Stimulated activated CD8-positive, alpha-beta memory T cell treated with anti-CD3 and anti-CD28 coated beads, Interleukin-15, amount 100 ng/mL, for 4 hours (primary cell): ENCODE measurements around the gene PARD3B.

Source experiments
- DNase-seq, 2 donors: peaks; one replicate each; pipeline ENCODE4 v3.0.0-alpha.2; 2020; ENCODE audit warnings: low read depth in 2 of 2

The PARD3B gene

DNA sequence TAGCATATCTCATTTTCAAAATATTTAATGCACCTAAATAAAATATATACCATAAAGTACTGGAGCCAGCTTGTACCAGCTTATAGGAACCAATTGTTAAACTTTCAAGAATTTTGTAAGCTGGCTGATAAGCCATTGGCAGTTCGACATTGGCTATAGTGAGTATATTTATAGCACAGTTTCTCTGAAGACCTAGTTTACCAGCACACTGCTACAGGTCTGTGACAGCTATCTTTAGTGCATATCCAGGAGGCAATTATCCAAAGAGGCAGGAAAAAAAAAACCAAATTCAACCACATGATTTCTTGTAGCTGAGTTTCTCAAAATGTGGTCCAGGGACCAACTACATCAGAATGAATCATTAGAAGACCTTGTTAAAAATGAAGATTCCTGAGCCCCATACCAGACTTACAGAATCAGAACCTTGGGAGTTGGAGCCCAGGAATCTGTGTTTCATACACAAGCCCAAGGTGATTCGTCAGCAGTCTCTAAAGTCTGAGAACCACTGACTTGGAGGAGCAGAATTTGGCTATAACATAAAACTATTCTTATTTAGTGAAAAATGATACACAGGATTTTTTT is 858.1 kb downstream of the PARD3B start:
- no peak for DNase-seq

DNA sequence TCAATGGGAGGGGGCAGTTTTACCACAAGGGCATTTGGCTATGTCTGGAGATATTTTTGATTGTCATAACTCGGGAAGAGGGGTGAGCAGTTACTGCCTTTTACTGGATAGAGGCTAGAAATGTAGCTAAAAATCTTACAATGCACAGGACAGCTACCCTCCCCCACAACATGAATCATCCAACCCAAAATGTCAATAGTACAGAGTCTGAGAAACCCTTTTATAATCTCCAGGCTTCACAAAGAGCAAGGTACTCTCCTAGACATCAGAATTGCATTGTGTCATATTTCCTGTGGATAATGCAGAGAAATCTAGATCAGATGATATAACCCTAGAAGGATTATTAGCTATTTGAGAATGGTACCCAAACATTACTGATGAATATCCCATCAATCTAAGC is 859.9 kb downstream of the PARD3B start:
- no peak for DNase-seq

DNA sequence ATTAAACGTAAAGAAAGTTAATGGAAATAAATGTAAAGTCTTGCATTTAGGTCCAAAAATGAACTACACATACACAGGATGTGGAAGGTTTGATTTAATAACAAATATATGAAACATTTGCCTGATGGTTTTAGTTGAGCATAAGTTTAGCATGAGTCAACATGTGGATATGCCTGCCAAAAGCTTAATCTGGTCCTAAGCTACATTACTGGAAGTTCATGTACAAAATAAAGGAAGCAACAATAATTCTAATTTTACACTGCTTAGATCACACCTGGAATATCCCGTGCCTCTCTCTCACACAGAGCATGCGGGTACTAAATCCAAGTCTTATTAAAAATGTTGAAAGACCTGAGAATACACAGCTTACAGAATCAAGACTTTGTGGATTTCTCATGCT is 860.5 kb downstream of the PARD3B start:
- DNase-seq = no peak

DNA sequence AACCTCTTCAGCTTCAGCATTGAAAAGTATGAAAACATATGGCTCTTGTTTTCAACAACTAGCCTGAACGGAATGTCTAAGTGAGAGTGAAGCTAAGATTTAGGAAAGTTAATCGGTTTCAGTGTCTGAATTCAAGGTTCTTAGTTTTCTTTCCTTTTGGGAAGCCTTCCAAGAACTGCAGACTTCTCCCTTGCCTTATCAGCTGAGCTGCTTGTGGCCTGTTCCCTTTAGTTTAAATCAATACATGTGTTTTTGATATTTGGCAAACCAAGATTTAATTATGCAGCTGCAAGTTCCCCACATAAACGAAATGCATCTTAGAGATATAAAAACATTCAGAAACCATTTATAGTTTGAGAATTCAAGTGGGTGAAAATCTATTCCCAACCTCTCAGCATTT is 862.7 kb downstream of the PARD3B start:
- no peak for DNase-seq

DNA sequence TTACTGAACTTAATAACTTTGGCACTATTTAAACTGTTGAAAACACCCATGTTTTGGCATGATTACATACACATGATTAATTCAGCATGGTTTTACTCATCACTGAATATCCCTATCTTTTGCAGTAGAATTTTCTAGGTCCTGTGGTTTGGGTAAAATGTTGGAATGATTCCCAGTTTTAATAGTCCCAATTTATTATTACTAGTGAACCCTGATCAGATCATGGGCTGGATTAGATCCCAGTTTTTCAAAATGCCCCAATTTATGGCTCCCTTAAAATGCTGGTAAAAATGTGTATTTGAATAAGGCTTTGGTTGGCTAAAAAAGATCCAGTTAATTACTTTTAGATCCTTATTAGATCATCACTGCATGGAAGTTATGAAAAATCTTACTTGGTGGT is 863.4 kb downstream of the PARD3B start:
- DNase-seq = no peak

DNA sequence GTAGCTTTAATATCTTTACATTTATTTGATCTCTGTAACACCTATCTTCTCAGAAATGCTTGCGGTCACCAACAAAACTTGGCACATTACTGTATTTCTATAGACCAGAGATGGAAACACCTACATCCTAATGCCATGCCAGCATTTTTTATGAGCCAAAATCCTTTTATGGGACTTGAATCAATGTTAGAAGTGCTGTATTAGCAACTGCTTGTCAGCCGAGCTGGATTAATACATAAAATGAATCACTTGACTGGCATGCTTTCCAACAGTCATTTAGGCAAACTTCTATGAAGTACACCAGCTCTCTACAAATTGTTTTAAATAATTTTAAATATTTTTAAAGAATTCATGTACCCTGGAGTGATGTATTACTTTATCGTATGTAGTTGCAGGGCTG is 864.1 kb downstream of the PARD3B start:
- no peak for DNase-seq

DNA sequence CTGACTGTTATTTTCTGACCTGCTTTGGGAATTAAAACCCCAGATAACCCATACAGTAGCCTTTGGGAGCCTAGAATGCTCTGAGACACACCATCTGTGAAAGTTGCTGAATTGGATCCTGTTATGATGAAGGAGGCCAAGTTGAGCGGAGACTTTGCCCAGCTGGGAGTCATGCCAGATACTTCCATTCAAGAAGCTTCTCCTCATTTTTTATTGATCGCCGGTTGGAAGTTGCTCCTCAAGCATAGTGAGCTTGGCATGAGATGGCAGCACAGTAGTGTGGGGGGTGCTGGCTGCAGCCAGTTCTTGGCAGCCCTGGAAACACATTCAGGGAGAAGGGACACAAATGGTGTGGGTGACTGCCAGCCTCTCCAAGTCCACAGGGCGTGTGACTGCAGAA is 866.3 kb downstream of the PARD3B start:
- no peak for DNase-seq

- DNase-seq = no peak
Measured at GRCh38 chr2:205424326-205424725, 879.1 kb downstream of the PARD3B start.

- DNase-seq = no peak
Measured at GRCh38 chr2:205425102-205425501, 879.8 kb downstream of the PARD3B start.

- no peak for DNase-seq
Measured at GRCh38 chr2:205427112-205427511, 881.8 kb downstream of the PARD3B start.

GRCh38 chr2:205428811-205429210 is 883.5 kb downstream of the PARD3B start:
- DNase-seq = no peak

- DNase-seq = no peak
Measured at GRCh38 chr2:205435970-205436369, 890.7 kb downstream of the PARD3B start.

- no peak for DNase-seq
Measured at GRCh38 chr2:205438241-205438640, 893.0 kb downstream of the PARD3B start.

DNA sequence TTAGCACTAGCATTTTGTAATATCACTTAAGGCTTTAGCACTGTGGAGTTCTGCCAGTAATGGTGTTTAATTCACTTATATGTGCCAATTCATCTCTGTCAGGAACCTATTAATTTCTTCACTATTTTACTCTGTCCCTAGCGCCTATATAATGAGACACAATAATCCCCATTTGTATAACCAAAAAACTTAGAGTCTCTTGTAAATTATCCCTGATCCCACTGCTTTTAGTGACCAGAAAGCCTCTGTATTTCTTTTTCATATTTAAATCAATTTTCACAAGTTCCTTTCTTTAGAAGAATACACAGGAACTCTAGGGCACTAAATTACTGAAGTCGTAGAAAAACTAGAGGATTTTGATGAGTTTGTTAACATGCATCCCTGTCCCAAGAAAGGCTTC is 894.3 kb downstream of the PARD3B start:
- no peak for DNase-seq

- no peak for DNase-seq
Measured at GRCh38 chr2:205441524-205441923, 896.2 kb downstream of the PARD3B start.

- no peak for DNase-seq
Measured at GRCh38 chr2:205448189-205448588, 902.9 kb downstream of the PARD3B start.

DNA sequence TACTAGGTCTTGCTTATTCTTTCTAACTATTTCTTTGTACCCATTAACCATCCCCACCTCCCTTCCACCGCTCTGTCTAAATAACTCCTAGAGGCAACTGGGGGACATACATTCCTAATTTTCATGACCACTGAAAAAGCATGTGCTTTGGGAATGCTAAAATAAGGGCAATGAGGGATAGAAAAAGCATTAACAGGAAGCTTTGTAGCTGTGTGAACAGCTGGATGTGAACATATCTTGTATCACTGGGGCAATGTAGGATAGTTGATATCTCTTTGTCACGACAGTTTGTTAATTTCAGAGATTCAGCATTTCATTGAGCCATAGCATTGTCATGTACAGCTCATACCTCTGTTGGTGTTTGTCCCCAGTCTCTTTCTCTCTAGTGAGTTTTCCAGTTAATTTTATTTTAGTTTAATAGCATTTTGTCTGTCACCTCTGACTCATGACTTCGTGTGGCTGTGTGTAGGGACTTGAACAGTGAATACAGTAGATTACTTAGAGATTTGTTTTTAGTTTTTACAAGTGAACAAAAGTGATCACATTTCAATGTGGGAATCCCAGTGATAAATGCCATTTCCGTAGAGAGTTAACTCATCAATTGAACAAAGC is 906.7 kb downstream of the PARD3B start:
- no peak for DNase-seq

DNA sequence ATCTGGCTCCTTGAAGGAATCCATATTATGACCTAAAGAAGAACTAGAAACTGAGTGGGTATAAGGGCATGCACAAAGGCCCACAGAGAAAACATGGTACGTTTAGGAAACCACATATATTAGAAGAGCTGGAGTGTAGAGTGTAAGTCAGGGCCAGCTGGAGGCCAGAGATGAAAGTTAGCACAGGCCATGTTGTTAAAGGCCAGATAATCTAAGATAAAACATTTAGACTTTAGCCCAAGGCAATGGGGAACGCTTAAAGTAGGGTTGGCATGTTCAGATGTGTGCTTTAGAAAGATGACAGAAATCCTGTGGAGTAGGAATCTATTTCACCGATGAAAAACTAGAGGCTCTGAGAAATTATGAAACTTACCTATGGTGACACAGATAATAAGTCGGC is 907.9 kb downstream of the PARD3B start:
- no peak for DNase-seq

DNA sequence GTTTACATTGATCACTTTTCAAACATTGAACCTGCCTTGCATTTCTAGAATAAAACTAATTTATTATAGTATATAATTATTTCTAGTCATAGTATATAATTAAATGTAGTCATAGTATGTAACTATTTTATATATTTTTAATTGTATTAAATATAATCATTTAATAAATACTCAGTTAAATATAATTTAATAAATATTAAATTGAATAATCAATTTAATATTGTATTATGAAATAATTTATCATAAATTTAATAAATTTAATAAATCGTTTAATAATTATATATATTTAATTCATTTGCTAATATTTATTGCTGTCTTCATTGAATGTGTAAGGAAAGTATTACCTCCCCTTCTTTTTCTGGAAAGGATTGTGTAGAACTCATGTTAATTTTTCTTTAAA is 911.4 kb downstream of the PARD3B start:
- no peak for DNase-seq

DNA sequence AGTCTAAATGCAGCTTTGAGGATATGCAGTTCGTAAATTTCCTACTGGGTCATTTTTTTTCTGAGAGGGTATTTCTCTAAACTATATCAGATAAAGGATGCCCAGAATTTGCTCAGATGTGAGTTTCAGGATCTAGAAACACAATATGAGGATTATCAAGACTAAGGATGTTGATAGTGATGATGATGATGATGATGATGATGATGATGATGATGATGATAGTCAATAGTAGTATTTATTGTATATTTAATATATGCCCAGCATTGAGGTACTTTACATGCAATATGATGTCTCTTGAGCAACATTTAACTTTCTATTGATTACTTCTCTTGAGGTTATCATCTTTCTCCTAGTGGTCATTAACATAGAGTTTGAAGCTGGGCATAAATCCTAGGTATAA is 914.9 kb downstream of the PARD3B start:
- DNase-seq = no peak

- no peak for DNase-seq
Measured at GRCh38 chr2:205461169-205461568, 915.9 kb downstream of the PARD3B start.

- no peak for DNase-seq
Measured at GRCh38 chr2:205461678-205462665, 916.7 kb downstream of the PARD3B start.
